Erythroblast (primary cell): ENCODE measurements around the gene NPLOC4.

Experiments
- GATA1 ChIP-seq: IDR thresholded peaks from 2 replicates; pipeline ENCODE4 v1.6.1; 2011; ENCODE audit warnings: low read depth, mild to moderate bottlenecking, control low read depth, low read length, moderate library complexity
- POLR2A ChIP-seq: IDR thresholded peaks from 2 replicates; pipeline ENCODE4 v1.6.1; 2011; ENCODE audit warnings: mild to moderate bottlenecking, low read length

DNA sequence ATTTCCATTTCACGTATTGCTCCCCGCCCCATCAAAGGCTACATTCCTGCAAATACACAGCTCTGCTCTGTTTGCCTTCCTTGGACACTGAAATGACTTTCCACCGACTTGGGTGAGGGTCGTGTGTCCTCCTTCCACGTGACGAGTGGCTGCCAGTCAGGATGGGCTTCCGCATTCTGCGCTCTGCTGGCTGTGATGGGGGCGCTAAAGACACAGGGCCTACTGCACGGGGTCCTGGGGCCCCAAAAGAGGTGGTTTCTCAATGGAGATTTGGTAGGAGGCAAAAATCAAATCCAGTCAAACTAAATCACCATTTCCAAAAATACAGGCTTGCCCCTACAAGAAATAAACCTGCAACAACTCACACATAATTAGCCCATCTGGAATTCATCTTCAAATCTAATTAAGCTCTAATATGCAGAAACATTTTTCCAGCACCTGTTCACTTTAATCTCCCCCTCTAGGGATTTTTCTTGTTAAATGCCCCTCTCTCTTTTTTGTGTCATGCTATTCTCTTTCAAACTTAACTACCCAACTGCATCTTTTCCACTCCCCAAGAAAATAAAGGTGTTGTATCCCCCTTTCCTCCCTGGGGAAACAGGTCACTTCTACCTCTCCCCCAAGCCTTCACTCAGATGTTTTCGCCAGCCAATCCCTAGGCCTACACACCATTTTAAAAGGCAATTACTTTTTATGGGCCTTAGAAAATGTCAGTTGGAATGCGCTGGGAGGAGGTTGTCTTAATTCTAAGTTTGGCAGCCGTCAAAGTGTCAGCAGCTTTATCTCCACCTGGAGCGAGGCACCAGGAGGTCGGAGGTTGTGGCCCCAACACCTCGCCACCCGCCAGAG is 62.9 kb downstream of the NPLOC4 start:
- TF ChIP-seq POLR2A (no peak), GATA1 (no peak)
